K562 (cell line): Measurements from ENCODE around the gene MVP. TPM values are rescaled to one million over a fixed set of nuclear protein-coding genes. Genes with fewer than 3 reads are reported as not detected.

ENCODE experiments used
- BACH1 ChIP-seq: fragments of 200-800 bp; sonication (Bioruptor generic); IDR thresholded peaks from 2 replicates; pipeline ENCODE4 v1.6.1; 2016; ENCODE audit warnings: missing genetic modification characterization, missing compliant biosample characterization
- CREB1 ChIP-seq, 2 experiments: sonication (generic) in 1 of 2; formaldehyde crosslinking in 1 of 2; IDR thresholded peaks; 2 replicates each; pipeline versions ENCODE4 v1.6.1 to v1.8.0; 2012 to 2022; ENCODE audit warnings: inconsistent platforms in 1 of 2, mild to moderate bottlenecking in 1 of 2, missing genetic modification reagents in 1 of 2, moderate library complexity in 1 of 2
- EP400 ChIP-seq: fragments of 450-650 bp; IDR thresholded peaks from 2 replicates; pipeline ENCODE4 v1.6.1; 2017; ENCODE audit warnings: antibody characterized with exemption, mild to moderate bottlenecking, moderate library complexity
- FOXO4 ChIP-seq: fragments of 450-650 bp; formaldehyde crosslinking; IDR thresholded peaks from 2 replicates; pipeline ENCODE4 v1.4.0; 2020; ENCODE audit warnings: mild to moderate bottlenecking, moderate library complexity
- MAZ ChIP-seq, 2 experiments: fragments of 450-650 bp in 1 of 2; sonication (generic) in 1 of 2; formaldehyde crosslinking; IDR thresholded peaks in 1 of 2; conservative IDR thresholded peaks in 1 of 2; 2 replicates each; pipeline versions ENCODE4 v1.4.0 to v1.5.0; 2020; ENCODE audit warnings: mild to moderate bottlenecking in 1 of 2, missing genetic modification reagents in 1 of 2
- MYNN ChIP-seq, 2 experiments: sonication (generic); formaldehyde crosslinking in 1 of 2; IDR thresholded peaks; 2 replicates each; pipeline versions ENCODE4 v1.5.0 to v1.6.1; 2016 to 2020; ENCODE audit warnings: antibody characterized with exemption in 1 of 2, missing genetic modification reagents in 1 of 2
- NCOA1 ChIP-seq: fragments of 450-650 bp; IDR thresholded peaks from 2 replicates; pipeline ENCODE4 v1.6.1; 2016; ENCODE audit warnings: low read depth
- NKRF ChIP-seq: fragments of 450-650 bp; IDR thresholded peaks from 2 replicates; pipeline ENCODE4 v1.6.1; 2016; ENCODE audit warnings: borderline replicate concordance
- NR3C1 ChIP-seq: sonication (generic); formaldehyde crosslinking; IDR thresholded peaks from 2 replicates; pipeline ENCODE4 v1.8.1; 2022; ENCODE audit warnings: missing genetic modification reagents
- PML ChIP-seq: IDR thresholded peaks from 2 replicates; pipeline ENCODE4 v1.6.1; 2012; ENCODE audit warnings: low read length, inconsistent platforms
- SIRT6 ChIP-seq: IDR thresholded peaks from one replicate; pipeline ENCODE4 v1.6.1; 2012; ENCODE audit warnings: low read depth, mild to moderate bottlenecking, control low read depth, inconsistent platforms, low read length, moderate library complexity
- SLC30A9 ChIP-seq: fragments of 250-450 bp; sonication (Bioruptor Pico); IDR thresholded peaks from 2 replicates; pipeline ENCODE4 v1.8.0; 2022; ENCODE audit warnings: mild to moderate bottlenecking, moderate library complexity
- SMAD4 ChIP-seq: fragments of 250-450 bp; sonication (Bioruptor Pico); conservative IDR thresholded peaks from 2 replicates; pipeline ENCODE4 v1.8.0; 2021; ENCODE audit warnings: inconsistent platforms, mild to moderate bottlenecking, moderate library complexity
- SNAPC5 ChIP-seq: fragments of 250-450 bp; sonication (Bioruptor Pico); IDR thresholded peaks from 2 replicates; pipeline ENCODE4 v1.8.0; 2021; ENCODE audit warnings: moderate library complexity, mild to moderate bottlenecking, inconsistent platforms
- SOX6 ChIP-seq: fragments of 450-650 bp; IDR thresholded peaks from 2 replicates; pipeline ENCODE4 v1.6.1; 2014; ENCODE audit warnings: mild to moderate bottlenecking
- SP1 ChIP-seq: sonication (generic); formaldehyde crosslinking; IDR thresholded peaks from 2 replicates; pipeline ENCODE4 v1.8.1; 2022; ENCODE audit warnings: mild to moderate bottlenecking, missing genetic modification reagents
- TCF7 ChIP-seq: sonication (generic); IDR thresholded peaks from 2 replicates; pipeline ENCODE4 v1.6.1; 2016; ENCODE audit warnings: antibody characterized with exemption, borderline replicate concordance
- YY1 ChIP-seq, 3 experiments: IDR thresholded peaks; 2 replicates each; pipeline ENCODE4 v1.6.1; 2011; ENCODE audit warnings: low read length in 2 of 3, mild to moderate bottlenecking in 2 of 3, moderate library complexity in 2 of 3, borderline replicate concordance in 1 of 3, control low read depth in 1 of 3, low read depth in 1 of 3; ENCODE audit not compliant: insufficient read depth in 3 of 3, insufficient replicate concordance in 2 of 3, control insufficient read depth in 1 of 3, insufficient read length in 1 of 3; ENCODE audit errors: extremely low read depth in 1 of 3
- ZFPM2 ChIP-seq: fragments of 250-450 bp; sonication (Bioruptor Pico); IDR thresholded peaks from 2 replicates; pipeline ENCODE4 v1.5.1; 2022; ENCODE audit warnings: mild to moderate bottlenecking
- ZNF124 ChIP-seq: sonication (generic); formaldehyde crosslinking; IDR thresholded peaks from 2 replicates; pipeline ENCODE4 v1.8.1; 2022; ENCODE audit warnings: missing genetic modification reagents
- ZNF143 ChIP-seq: sonication (generic); formaldehyde crosslinking; IDR thresholded peaks from 2 replicates; pipeline ENCODE4 v1.9.0; 2022; ENCODE audit warnings: mild to moderate bottlenecking, missing genetic modification reagents
- ZNF23 ChIP-seq: fragments of 250-450 bp; sonication (Bioruptor Pico); IDR thresholded peaks from 2 replicates; pipeline ENCODE4 v1.4.0; 2020; ENCODE audit warnings: mild to moderate bottlenecking
- ZNF3 ChIP-seq: fragments of 250-450 bp; sonication (Bioruptor Pico); IDR thresholded peaks from 2 replicates; pipeline ENCODE4 v1.5.0; 2021; ENCODE audit warnings: mild to moderate bottlenecking, moderate library complexity
- polyA plus RNA-seq, 8 experiments: library from polyadenylated mRNA; depleted of rRNA in 4 of 8; stranded (reverse) in 5 of 8; unstranded in 3 of 8; fragments of >200 nt; fragmentation: Nextera tagmentation in 2 of 8; fragmentation: Illumina TruSeq in 1 of 8; extraction: Ambion mirVana in 2 of 8; extraction: Trizol in 1 of 8; gene quantifications; 2 replicates each; pipeline versions ENCODE4 v1.2.1 to v1.2.3, GENCODE V29; 2011 to 2014; ENCODE audit warnings: inconsistent platforms in 1 of 8, missing spikeins in 1 of 8
- total RNA-seq, 7 experiments: library from RNA; depleted of rRNA in 6 of 7; stranded (reverse); fragments of >200 nt in 6 of 7; fragmentation: Illumina TruSeq in 2 of 7; extraction: Trizol in 2 of 7; gene quantifications; 2 replicates each; pipeline versions ENCODE4 v1.2.1 to v1.2.3, GENCODE V29; 2011 to 2021; ENCODE audit warnings: low replicate concordance in 1 of 7

The MVP gene
- total and polyA plus RNA-seq, 9 of the 15 experiments (the other 6 are each of a cell fraction or from before 2014, with no cell fraction given), result 0.39 to 1.9 (median 0.76) TPM; not detected in 2

GRCh38 chr16:29893553-29893952 is 73.3 kb downstream of the MVP start (continued):
- no peak for TF ChIP-seq ZNF124 (CRISPR knock-in tag)
- TF ChIP-seq PML, result peak; percentile 70
- TF ChIP-seq MYNN (IDR thresholded peaks at IDR 0.05), result no peak
- TF ChIP-seq MYNN (CRISPR knock-in tag; IDR thresholded peaks at IDR 0.05), result no peak
- TF ChIP-seq ZNF23 (CRISPR knock-in tag), result no peak
- TF ChIP-seq FOXO4 (CRISPR knock-in tag), result no peak
- TF ChIP-seq EP400, result no peak
- TF ChIP-seq SMAD4 (CRISPR knock-in tag), result 0 out of 2 replicates have a peak, but pooled peaks have one; percentile 30
- no peak for TF ChIP-seq SP1
- TF ChIP-seq ZNF143 (CRISPR knock-in tag), result no peak
- TF ChIP-seq BACH1 (tag), result no peak
- no peak for TF ChIP-seq SLC30A9
- TF ChIP-seq ZNF3 (CRISPR knock-in tag), result no peak
- TF ChIP-seq SOX6, result peak; percentile 54
- no peak for TF ChIP-seq CREB1 (IDR thresholded peaks at IDR 0.05)
- no peak for TF ChIP-seq CREB1 (CRISPR knock-in tag; IDR thresholded peaks at IDR 0.05)
- TF ChIP-seq ZFPM2 (CRISPR knock-in tag), result no peak
- TF ChIP-seq SNAPC5 (CRISPR knock-in tag), result no peak
- no peak for TF ChIP-seq YY1 (IDR thresholded peaks at IDR 0.05; ENCODE audit: borderline replicate concordance in 1 of 3, control insufficient read depth in 1 of 3, extremely low read depth in 1 of 3, insufficient read depth in 3 of 3, insufficient read length in 1 of 3, insufficient replicate concordance in 2 of 3, low read depth in 1 of 3, low read length in 2 of 3)
- no peak for TF ChIP-seq NKRF
- TF ChIP-seq TCF7, result no peak
- TF ChIP-seq MAZ (CRISPR knock-in tag; conservative IDR thresholded peaks at IDR 0.05 in 1 of 2, IDR thresholded peaks at IDR 0.05 in 1 of 2), result no peak
- TF ChIP-seq SIRT6, result no peak
- TF ChIP-seq NCOA1, result no peak
- no peak for TF ChIP-seq NR3C1 (CRISPR knock-in tag)
